GM19397 (cell line): ENCODE results near the gene ENOX2.

ENCODE experiments used
- ATAC-seq: cut with Tn5 transposase; IDR thresholded peaks from one replicate; pipeline ENCODE4 v1.9.1; 2021; ENCODE audit warnings: mild to moderate bottlenecking, moderate library complexity; ENCODE audit not compliant: unreplicated experiment

The ENOX2 gene

GRCh38 chrX:130645955-130646583, 256.9 kb downstream of the ENOX2 start:
- no peak for ATAC-seq

- ATAC-seq: no peak
Measured at GRCh38 chrX:130637591-130637990, 265.4 kb downstream of the ENOX2 start.

GRCh38 chrX:130636277-130636676, 266.7 kb downstream of the ENOX2 start:
- no peak for ATAC-seq

- ATAC-seq: no peak
Measured at GRCh38 chrX:130631011-130631410, 272.0 kb downstream of the ENOX2 start.

GRCh38 chrX:130628516-130628915, 274.5 kb downstream of the ENOX2 start:
- ATAC-seq: no peak

- ATAC-seq: no peak
Measured at GRCh38 chrX:130626521-130626920, 276.5 kb downstream of the ENOX2 start.

- ATAC-seq: no peak
Measured at GRCh38 chrX:130625386-130625785, 277.6 kb downstream of the ENOX2 start.

GRCh38 chrX:130623518-130623917, 279.5 kb downstream of the ENOX2 start:
- no peak for ATAC-seq

- no peak for ATAC-seq
Measured at GRCh38 chrX:130615941-130616340, 287.1 kb downstream of the ENOX2 start.

- ATAC-seq: no peak
Measured at GRCh38 chrX:130607431-130607830, 295.6 kb downstream of the ENOX2 start.

- ATAC-seq: no peak
Measured at GRCh38 chrX:130606425-130606824, 296.6 kb downstream of the ENOX2 start.

- ATAC-seq: no peak
Measured at GRCh38 chrX:130604882-130605281, 298.1 kb downstream of the ENOX2 start.

GRCh38 chrX:130594453-130594916, 308.5 kb downstream of the ENOX2 start:
- no peak for ATAC-seq

GRCh38 chrX:130593911-130594310, 309.1 kb downstream of the ENOX2 start:
- ATAC-seq: no peak

- ATAC-seq: no peak
Measured at GRCh38 chrX:130592204-130592603, 310.8 kb downstream of the ENOX2 start.

- no peak for ATAC-seq
Measured at GRCh38 chrX:130578906-130579305, 324.1 kb downstream of the ENOX2 start.

- ATAC-seq: no peak
Measured at GRCh38 chrX:130577431-130577830, 325.6 kb downstream of the ENOX2 start.

GRCh38 chrX:130575831-130576389, 327.1 kb downstream of the ENOX2 start:
- ATAC-seq: no peak
